HG03521 (cell line): ENCODE results near the gene AP3D1.

Experiments
- ATAC-seq: cut with Tn5 transposase; IDR thresholded peaks from one replicate; pipeline ENCODE4 v1.9.1; 2021; ENCODE audit warnings: mild to moderate bottlenecking, moderate library complexity; ENCODE audit not compliant: unreplicated experiment

The AP3D1 gene

DNA sequence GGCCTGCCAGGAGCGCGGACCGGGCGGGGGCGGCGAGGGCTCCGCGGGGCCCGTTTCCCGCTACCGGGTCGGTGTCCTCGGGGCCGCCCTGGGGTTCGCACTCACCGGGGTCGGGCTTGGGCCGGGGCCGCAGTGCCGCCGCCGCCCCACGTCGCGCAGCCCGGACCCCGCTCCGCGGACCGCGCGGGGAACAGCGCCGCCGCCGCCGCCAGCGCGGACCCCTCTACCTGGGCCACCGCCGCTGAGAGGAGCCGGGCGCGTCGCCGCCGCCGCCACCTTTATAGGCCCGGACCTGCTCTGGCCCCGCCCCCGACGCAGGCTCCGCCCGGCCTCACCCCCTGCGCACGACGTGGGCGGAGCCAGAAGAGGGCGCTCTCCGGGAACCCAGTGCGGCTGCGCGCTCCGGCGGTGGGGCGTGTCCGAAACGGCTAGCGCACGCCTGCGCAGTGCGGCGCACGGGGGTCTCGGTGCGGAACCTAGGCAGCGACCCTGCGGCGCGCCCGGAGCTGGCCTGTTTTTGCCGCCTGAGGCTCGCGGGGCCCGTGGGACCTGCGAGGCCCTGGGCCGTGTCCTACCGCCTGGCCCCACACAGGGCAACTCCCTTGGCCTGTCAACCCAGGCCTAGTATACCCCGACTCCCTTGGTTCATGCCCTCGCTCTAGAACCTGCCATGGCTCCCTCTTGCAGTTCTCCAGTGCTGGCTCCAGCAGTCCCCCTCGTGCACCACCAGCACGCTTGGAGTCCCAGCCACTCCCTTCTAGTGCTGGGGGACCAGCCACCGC, 100.2 kb downstream of the AP3D1 start, which contains the start of gene MKNK2:
Gene MKNK2 (minus strand): TSS at position 254 of the 782 bp plus-strand sequence. CDS start 393 bp downstream, outside the sequence.
- peak; percentile 59 for ATAC-seq
